GM23248 (cell line): ENCODE measurements around the gene NCK1.

ENCODE experiments used
- EZH2 ChIP-seq: fragments of 200-600 bp; sonication (generic); IDR thresholded peaks from 2 replicates; pipeline ENCODE4 v1.6.1; 2018; ENCODE audit warnings: antibody characterized with exemption, mild to moderate bottlenecking; ENCODE audit not compliant: insufficient read depth, poor library complexity, severe bottlenecking
- EZH2phosphoT487 ChIP-seq: fragments of 200-600 bp; sonication (generic); IDR thresholded peaks from 2 replicates; pipeline ENCODE4 v1.6.1; 2018; ENCODE audit warnings: antibody characterized with exemption, moderate library complexity, mild to moderate bottlenecking, low read depth; ENCODE audit not compliant: insufficient read depth

DNA sequence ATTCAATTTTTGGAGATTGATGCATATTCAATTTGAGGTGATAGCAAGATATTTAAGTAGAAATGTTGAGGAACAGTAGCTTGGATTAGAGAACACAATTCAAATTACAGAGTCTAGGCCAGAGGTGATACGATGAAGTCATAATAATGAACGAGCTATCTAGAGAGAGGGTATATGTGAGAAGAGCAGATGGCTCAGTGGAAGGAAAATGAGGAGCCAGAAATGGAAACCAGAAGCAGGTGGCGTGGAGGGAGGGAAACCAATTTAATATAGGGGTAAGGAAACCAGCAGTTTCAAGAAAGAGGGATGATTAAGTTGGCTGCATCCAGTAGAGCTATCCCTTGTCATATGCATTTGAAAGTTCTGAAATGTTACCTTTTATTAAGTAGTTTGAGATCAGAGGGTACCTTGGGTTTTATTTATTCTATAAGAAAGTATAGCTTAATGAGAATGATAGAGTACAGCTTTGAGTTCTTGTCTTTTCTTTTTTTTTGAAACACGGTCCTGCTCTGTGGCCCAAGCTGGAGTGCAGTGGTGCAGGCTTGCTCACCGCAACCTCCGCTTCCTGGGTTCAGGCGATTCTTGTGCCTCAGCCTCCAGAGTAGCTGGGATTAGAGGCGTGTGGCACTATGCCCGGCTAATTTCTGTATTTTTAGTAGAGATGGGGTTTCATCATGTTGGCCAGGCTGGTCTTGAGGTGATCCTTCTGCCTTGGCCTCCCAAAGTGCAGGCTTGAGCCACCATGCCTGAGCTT lies 22.1 kb downstream of the NCK1 start:
- TF ChIP-seq EZH2: no peak
- no peak for TF ChIP-seq EZH2phosphoT487
